HG03571 (cell line): ENCODE results near the gene RNF225.
"Not testable (repeated sequence)": the region's sequence is repeated elsewhere in the genome, so short reads cannot be mapped to it uniquely, and the experiment has no call there.

Source experiments
- ATAC-seq: cut with Tn5 transposase; IDR thresholded peaks from one replicate; pipeline ENCODE4 v1.9.1; 2021; ENCODE audit not compliant: unreplicated experiment

The RNF225 gene

DNA sequence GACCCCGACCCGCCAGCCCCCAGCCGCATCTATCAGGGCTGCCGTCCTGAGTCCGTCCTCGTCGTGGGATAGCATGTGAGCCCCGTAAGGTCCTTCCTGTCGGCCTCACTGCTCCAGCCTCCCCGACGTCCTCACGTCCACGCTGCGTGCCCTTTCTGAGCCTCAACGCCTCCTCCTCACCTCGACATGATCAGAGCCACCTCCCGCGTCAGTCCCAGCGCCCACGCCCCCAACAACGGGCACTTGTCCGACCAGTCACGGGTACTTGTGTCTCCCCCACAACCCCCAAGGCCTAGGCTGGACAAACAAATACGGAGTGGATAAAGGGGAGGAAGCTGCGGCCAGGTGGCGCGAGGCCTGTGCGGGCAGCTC lies 33.6 kb upstream of the RNF225 start:
- ATAC-seq = peak; percentile 8

DNA sequence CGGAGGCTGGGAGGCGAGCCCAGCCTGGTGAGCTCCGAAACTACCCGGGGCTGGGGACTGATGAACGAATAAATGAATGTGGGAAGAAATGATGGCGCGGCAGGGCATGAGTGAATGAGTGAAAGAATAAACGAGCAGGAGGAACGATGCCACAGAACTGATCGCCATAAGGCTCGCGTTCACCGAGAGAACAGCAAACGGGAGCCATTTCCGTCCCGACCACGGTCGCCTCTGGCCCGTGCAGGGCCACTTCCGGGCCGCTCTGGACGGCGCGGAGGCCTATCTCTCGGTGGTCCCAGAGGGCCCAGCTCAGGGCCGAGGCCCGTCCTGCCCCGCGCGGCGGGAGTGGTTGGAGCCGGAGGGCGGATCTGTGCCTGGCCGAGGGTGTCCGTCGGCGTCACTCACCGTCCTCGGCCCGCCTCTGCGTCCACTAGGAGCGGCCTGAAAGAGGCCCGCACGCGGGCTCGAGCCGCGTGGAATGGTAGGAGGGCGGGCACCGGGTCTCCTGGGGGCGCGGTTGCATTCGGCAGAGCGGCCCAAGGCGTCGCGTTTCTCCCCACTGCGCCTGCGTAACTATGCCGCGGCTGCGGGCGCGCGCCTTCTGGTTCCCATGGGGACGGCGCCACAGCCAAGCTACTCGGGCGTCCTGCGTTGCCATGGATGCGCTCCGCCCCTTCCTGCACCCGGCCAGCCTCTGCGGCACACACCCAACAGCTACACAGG lies 33.0 kb upstream of the RNF225 start, which contains the start of gene ZNF497:
ZNF497 (minus strand) TSS at position 480 of the 723 bp plus-strand sequence. CDS start 5,116 bp downstream, outside the sequence.
- ATAC-seq = peak; percentile 80

DNA sequence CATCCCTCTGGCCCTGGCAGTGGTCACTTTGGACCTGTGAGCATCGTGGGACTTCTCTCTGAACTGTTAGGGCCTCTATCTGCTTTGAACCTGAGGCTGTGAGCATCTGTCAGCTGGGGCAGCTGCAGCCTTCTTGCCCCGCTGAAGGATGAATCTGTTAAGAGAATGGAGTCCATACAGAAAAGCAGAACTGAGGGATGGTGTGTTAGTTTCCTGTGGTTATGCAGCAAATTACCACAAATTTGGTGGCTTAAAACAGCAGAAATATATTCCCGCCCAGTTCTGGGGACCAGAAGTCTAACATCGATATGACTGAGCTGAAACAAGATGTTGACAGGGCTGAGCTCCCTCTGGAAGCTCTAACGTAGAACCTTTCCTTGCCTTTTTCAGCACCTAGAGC lies 31.3 kb upstream of the RNF225 start:
- no peak for ATAC-seq

DNA sequence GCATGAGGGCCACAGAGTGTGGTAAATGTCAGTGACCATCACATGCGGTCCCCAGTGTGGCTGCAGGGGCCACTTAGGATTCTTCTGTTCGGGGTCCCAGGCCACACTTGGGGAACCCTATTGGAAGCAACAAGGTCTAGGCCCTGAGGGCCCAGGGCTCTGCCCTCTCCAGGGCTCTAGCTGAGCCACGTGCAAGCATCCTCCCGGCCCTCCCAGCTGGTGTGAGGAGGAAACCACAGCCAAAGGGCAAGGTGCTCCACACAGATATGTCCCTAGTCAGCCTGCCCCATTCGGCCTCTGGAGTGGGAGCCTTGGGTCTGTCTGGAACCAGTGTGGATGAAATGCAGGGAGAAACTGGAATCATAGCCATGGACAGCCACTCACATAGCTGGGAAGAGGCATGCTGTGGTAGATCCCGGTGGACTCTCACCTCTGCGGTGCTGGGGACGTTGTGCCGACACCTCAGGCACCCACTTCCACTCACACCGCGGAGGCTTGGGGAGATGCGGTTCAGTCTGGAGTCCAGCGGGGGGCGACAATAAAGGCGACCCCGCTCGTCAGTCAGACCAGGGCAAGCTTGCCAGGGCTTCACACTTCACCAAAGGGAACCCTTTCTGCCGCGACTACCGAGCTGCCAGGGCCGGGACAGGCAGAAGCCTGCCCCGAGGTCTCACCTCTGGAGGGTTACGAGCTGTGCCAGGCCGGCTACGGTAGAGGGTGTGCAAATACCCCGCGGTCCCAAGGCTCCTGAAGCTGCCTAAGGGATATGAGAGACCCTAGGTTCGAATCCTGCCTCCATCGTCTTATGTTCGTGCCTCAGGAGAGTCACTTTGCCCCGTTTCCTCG lies 28.6 kb upstream of the RNF225 start:
- ATAC-seq = no peak

DNA sequence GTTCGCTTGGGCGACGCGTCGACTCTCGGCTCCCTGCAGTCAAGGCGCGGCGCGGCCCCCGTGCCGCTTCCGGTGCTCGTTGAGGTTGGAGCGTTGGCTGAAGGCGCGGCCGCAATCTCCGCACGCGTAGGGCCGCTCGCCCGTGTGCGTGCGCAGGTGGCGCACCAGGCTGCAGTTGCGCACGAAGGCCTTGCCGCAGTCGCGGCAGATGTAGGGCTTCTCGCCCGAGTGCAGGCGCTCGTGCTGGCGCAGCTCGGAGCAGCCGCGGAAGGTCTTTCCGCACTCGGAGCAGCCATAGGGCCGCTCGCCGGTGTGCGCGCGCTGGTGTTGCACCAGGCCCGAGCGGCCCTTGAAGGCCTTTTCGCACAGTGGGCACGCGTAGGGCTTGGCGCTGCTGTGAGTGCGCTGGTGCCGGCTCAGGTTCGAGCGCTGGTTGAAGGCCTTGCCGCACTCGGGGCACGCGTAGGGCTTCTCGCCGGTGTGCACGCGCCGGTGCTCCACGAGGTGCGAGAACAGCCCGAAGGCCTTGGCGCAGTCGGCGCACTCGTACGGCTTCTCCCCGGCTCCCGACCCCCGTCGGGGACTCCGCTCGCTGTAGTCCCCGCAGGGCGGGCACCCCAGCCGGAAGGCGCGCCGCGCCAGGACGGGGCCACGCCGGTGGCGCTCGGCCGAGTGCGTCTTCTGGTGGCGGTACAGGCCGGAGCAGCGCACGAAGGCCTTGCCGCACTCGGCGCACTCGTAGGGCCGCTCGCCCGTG lies 27.6 kb upstream of the RNF225 start:
- ATAC-seq = no peak

DNA sequence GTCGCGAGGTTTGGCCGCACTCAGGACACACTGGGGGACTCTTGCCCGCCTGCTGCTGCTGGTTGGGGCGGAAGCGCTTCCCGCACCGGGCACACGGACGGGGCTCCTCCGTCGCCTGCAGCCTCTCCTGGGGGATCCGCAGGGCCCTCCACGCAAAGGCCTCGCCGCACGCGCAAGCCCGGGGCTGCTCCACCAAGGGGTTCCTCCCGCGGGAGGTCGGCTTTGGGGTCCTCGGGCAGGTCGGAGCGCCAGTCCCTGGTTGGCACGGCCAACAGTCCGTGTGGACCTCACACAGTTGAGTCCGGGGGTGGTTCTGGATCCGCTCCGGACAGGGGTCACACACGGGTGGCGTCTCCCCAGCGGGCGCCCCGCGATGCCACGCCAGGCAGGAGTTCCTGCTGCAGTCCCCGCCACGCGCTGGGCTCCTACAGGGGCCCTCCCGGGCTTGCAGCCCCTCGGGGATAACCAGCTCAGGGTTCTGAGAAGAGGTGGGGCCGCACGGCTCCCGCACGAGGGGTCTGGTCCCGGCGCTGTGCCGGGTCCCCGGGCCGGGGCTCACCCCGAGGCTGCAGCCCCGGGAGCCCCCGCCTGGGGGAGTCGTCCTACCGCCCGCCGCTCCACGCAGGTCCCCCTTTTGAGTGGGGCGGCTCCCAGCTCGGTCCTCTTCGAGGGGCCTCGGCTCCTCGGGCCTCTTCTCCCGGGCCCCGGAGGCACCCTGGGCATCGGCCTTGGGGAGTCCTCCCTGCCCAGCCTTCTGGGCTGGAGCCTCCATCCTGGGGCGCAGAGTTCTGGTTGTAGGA lies 26.7 kb upstream of the RNF225 start:
- no peak for ATAC-seq

DNA sequence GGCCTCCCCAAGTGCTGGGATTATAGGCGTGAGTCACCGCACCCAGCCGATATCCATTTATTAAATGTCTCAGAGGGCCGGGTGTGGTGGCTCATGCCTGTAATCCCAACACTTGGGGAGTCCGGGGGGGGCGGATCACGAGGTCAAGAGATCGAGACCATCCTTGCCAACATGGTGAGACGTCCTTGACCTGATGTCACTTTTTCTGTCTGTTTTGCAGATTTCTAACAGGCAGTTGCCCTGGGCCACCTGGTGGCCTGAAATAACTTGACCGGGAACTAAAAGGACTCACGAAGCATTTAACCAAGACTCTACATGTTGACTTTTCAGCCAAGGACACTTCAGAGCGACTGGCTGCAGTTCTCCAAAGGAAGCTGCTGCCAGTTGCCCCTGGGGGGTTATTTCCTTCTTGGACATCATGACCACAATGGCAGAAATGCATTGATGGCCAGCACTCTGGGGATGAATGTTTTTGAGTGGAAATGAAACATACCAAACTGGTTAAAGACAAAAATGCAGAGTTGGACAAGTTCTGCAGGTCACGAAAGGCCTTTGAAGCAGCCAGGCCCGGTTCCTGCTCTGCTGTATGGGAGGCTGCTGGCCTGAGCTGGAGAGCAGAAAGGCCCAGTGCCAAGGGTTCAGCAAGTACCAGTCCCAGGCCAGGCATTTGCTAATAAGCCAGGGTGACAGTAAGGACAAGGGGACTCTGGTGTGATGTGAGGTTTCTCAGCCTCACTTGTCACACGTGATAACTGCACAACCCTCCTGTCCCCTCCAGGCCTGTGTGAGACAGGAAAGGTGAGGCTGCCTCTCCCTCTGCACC lies 22.9 kb upstream of the RNF225 start:
- no peak for ATAC-seq

DNA sequence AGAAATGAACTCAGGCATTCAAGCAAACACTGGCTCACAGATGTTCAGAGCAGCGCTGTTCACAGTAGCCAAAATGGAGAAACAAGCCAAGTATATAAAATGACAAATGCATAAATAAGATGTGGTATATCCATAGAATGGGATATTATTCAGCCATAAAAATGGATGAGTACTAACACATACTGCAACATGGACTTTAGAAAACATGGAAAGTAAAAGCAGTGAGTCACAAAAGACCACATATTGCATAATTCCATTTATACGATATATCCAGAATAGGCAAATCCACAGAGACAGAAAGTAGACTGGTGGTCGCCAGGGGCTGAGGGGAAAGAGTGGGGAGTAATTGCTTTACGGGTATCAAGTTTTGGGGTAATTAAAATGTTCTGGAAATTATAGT lies 21.3 kb upstream of the RNF225 start:
- ATAC-seq = no peak

DNA sequence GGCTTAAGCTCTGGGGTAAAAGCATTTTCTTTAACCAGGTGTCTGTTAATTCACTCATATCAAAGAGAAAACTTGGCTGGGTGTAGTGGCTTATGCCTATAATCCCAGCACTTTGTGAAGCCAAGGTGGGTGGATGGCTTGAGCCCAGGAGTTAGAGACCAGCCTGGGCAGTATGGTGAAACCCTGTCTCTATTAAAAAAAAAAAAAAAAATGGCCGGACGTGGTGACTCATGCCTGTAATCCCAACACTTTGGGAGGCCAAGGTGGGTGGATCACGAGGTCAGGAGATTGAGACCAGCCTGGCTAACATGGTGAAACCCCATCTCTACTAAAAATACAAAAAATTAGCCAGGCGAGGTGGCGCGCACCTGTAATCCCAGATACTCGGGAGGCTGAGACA lies 18.7 kb upstream of the RNF225 start:
- ATAC-seq = not testable (repeated sequence)

DNA sequence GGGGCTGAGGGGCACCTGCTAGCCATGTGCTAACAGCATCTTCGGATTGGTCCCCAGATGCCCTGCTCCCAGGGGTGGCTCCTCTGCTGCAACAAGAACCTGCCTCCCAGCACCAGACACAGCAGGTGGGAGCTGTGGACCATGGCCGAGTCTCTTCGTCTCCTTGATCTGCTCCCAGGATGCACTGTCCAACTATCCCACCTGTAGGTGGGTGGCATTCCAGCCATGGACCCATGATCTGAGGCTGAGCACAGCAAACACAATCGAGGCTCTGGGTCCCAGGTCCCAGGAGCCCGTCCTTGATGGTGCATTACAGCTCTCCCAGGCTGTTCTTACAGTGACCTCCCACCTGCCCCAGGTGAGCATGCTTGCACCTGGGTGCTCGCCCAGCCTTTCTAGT lies 16.2 kb upstream of the RNF225 start:
- no peak for ATAC-seq

DNA sequence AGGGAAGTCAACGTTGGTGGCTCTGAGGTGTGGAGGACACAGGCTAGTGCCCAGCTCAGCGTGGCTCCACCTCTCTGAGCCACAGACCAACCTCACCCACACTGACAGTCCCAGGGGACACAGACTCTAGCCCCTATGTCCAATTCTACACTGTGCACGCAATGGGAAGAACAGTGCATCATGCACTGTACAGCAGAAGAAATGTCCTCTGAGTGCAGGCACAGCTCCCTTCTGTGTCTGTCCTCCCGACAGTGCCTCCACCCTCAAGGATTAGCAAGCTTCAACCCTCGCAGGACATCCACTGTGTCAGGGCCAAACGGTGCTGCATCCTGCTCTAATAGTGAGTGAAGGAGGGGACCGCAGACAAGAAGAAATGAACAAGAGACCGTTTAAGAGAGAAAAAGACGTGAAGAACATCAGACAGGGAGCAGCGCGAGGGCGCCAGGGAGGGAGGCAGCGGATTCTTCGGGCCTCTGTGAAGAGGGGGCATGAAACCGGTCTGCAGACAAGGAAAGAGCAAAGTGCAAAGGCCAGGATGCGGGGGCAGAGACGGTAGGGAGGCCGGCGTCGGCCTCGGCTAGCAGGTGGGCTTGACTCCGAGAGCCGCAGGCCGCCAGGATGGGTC lies 15.3 kb upstream of the RNF225 start:
- ATAC-seq = no peak

DNA sequence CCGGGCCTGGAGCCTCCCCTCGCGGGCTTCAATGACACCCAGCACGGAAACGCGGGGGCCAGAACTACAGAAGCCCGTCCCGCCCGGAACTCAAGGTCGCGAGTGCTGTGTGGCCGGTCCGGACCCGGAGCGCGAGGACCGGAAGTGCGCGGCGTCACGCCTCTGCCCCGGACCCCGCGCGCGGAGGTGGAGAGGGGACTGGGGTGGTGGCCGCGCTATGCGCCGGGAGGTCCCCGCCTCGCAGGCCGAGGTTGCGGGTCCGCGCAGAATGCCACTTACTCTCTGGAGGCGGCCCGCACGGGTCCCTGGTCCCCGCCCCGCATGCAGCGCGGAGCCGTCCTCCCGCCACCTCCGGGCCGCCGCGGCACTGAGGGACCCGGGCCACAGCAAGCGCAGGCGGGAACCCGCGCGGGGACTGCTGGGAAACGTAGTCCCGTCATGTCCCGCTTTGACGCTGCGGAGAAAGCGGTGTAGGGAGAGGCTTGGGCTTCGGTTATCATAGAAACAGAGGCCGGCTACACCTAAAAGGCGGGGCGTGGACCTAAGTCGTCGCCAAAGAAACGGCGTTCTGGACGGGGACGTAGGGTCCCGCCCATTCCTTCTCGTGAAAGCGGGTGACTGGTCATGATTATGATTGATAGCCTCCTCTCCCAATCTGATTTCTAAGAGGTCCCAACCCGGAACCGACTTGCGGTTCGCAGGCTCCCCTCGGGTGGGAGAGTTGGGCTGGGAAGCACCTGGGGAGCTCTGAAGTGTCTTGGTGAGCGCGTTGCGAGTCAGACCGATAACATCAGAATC lies 14.6 kb upstream of the RNF225 start, which contains the start of gene ZNF837:
ZNF837 (minus strand) TSS at position 369 of the 798 bp plus-strand sequence. CDS start 11,698 bp downstream, outside the sequence.
- peak; percentile 74 for ATAC-seq

DNA sequence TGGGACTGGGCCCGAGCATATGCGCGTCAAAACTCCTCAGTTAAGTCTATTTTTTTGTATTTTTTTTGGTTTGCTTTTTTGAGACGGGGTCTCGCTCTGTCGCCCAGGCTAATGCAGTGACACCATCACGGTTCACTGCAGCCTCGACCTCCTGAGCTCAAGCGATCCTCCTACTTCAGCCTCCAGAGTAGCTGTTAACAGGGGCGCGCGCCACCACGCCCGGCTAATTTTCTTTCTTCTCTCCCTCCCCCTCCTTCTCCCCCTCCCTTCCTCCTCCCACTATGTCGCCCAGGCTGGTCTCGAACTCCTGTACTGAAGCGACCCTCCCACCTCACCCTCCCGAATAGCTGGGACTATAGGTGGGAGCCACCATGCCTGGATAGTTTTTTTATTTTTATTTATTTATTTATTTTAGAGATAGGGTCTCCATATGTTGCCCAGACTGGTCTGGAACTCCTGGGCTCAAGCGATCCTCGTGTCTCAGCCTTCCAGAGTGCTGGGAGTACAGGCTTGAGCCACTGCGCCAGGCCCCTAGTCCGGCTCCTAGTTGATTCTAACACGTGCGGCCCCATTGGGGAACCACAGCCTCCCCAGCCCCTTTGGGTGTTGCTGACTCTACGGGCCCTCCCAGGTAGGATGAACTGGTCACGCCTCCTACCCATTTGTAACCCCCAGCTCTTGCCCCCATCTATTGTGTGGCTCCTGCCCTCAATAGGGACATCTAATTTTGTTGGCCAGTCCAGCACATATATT lies 13.8 kb upstream of the RNF225 start:
- ATAC-seq = no peak

DNA sequence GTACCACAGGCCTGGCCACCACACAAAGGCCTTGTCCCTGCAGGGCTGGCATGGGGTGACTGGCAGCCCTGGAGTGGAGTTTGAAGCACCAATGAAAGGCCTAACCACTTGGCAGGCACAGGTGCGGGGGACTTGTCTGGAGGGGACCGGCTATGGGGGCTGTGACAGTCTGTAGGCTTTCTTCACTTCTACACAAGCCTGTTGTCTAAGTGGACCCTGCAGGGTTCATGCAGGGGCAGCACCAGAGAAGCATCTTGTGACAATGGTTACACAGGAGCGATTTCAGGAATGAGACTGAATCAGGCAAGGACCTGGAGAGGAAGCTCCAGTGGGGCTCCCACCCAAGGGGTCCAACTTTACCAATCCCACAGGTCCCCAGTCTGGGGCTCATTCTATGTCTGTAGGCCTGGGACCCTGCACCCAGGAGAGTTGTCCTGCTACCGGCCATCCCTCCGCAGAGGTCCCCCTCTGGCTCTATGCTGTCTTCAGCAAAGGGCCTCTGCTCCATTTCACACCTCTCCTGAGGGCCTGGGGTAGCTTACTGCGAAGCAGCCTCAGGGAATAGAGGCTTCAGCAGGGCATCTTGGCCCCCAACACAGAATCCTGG lies 12.4 kb upstream of the RNF225 start:
- ATAC-seq = no peak

DNA sequence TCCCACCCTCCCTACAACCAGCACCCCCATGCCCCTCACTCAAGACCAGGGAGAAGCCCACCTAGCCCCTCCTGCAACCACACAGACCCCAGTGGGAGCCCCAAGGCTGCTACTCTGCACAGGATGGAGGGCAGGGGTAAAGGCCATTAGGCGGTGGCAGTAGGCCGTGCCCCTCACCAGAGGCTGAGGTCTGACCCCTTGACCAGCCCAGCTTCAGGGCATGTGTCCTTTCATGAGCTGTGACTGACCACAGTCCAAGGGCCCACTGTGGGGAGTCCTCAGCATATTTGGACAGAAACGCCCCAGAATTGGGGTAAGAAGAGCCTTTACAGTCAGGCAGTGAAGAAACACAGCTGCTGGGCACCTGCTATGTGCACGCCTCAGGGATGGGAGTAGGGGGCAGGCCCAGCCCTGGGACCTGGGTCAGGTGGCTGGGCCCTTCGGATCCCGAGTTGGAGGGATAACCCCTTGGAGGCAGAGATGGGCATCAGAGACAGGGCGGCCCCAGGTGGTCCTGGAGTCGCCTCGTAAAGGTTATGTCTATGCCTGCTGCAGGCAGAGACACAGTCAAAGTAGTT lies 10.1 kb upstream of the RNF225 start:
- no peak for ATAC-seq

DNA sequence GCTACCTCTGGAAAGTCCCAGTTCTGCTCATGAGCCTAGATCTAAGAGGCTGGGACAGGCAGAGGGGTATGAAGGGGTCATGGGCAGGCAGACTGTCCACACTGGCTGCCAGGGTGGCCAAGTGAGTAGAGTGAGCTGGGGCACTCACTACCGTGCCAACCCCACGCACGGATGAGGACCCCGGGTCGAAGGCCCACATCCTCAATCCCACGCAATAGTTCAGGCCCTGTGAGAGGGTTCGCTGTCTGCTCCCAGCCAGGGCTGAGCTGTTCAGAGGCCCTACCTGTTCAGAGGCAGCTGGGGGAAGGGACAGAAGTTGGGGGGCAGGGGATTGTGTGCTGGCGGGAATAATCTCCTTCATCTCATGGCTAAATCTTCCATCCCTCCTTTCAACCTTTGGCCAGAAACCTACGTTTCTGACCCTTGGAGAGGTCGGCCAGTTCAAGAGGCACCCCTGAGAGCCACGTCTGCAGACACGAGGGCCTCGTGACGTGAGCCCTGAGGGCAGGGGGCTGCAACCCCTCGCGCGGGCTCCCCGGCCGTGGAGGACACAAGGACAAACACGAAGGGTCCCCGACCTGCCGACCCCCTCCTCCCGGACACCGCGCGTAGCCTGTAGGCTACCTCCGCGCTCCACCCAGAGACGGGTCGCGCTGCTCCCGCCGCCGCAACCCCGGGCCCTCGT lies 9.4 kb upstream of the RNF225 start:
- ATAC-seq = no peak
